Activated naive CD8-positive, alpha-beta T cell (primary cell): ENCODE data around the gene TCAIM.
"Not testable (repeated sequence)": the region's sequence is repeated elsewhere in the genome, so short reads cannot be mapped to it uniquely, and the experiment has no call there.

Source experiments
- H3K27ac Mint-ChIP-seq: one replicate; pipeline ENCODE4 v1.8.0; 2021; ENCODE audit warnings: mixed read lengths
- H3K27me3 Mint-ChIP-seq: one replicate; pipeline ENCODE4 v1.8.0; 2021; ENCODE audit warnings: mixed read lengths
- H3K36me3 Mint-ChIP-seq: one replicate; pipeline ENCODE4 v1.8.0; 2021; ENCODE audit warnings: mixed read lengths
- H3K4me1 Mint-ChIP-seq: one replicate; pipeline ENCODE4 v1.8.0; 2021; ENCODE audit warnings: low read depth, mixed read lengths
- H3K4me3 Mint-ChIP-seq: one replicate; pipeline ENCODE4 v1.8.0; 2021; ENCODE audit warnings: mild to moderate bottlenecking, mixed read lengths
- H3K9me3 Mint-ChIP-seq: one replicate; pipeline ENCODE4 v1.8.0; 2021; ENCODE audit warnings: low read depth, mixed read lengths

TCAIM gene

DNA sequence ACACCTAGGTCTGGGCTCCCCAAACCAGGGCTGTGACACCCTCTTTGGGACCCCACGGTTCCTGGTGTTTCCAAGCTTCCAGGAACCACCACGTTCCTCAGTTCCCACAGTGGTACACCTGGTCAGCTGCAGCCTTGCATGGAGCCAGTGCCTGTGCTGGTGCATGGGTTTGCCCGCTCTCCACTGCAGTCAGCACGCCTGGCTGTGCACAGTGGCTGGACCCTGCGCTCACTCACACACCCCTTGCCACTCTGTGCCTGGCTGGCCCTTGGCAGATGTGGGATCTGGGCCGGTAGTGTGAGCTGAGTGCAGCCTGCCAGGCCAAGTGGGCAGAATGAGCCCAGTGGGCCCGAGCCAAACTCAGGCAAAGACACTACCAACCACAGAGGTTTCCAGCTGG lies 48.8 kb downstream of the TCAIM start:
- peaks cover 4% of the 10 kb centered on the region for H3K9me3 Mint-ChIP-seq
- H3K36me3 Mint-ChIP-seq: peaks cover 3% of the 10 kb centered on the region
- no peaks in the 10 kb centered on the region for H3K27me3 Mint-ChIP-seq
- H3K4me1 Mint-ChIP-seq: no peaks in the 10 kb centered on the region
- no peak overlapping the region for H3K27ac Mint-ChIP-seq
- no peak overlapping the region for H3K4me3 Mint-ChIP-seq

DNA sequence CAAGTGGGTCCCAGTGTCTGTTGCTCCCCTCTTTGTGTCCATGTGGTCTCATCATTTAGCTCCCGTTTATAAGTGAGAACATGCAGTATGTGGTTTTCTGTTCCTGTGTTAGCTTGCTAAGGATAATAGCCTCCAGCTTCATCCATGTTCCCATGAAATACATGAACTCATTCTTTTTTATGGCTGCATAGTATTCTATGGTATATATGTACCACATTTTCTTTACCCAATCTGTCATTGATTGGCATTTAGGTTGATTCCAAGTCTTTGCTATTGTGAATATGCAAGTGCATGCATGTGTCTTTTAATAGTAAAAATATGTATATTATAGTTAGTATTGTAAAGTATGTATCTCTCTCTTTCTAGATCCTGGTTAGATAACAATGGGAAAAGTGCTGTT lies 53.9 kb downstream of the TCAIM start:
- H3K36me3 Mint-ChIP-seq: peaks cover 7% of the 10 kb centered on the region
- H3K27me3 Mint-ChIP-seq: no peaks in the 10 kb centered on the region
- H3K4me3 Mint-ChIP-seq: no peak overlapping the region
- no peaks in the 10 kb centered on the region for H3K4me1 Mint-ChIP-seq
- H3K27ac Mint-ChIP-seq: no peak overlapping the region
- H3K9me3 Mint-ChIP-seq: no peaks in the 10 kb centered on the region

DNA sequence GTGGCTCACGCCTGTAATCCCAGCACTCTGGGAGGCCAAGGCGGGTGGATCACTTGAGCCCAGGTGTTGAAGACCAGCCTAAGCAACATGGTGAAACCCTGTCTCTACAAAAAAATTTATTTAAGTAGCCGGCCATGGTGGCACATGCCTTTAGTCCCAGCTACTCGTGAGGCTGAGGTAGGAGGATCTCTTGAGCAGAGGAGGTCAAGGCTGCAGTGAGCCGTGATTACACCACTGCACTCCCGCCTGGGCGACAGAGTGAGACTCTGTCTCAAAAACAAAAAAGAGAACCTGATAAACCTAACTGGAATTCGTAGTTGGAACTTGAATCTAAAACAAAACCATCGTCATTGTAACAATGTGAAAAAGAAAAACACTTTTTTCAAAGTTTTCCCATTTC lies 57.1 kb downstream of the TCAIM start:
- H3K9me3 Mint-ChIP-seq: no peaks in the 10 kb centered on the region
- H3K36me3 Mint-ChIP-seq: peaks cover 11% of the 10 kb centered on the region
- H3K27me3 Mint-ChIP-seq: no peaks in the 10 kb centered on the region
- H3K4me1 Mint-ChIP-seq: no peaks in the 10 kb centered on the region
- H3K4me3 Mint-ChIP-seq: no peak overlapping the region
- H3K27ac Mint-ChIP-seq: no peak overlapping the region

DNA sequence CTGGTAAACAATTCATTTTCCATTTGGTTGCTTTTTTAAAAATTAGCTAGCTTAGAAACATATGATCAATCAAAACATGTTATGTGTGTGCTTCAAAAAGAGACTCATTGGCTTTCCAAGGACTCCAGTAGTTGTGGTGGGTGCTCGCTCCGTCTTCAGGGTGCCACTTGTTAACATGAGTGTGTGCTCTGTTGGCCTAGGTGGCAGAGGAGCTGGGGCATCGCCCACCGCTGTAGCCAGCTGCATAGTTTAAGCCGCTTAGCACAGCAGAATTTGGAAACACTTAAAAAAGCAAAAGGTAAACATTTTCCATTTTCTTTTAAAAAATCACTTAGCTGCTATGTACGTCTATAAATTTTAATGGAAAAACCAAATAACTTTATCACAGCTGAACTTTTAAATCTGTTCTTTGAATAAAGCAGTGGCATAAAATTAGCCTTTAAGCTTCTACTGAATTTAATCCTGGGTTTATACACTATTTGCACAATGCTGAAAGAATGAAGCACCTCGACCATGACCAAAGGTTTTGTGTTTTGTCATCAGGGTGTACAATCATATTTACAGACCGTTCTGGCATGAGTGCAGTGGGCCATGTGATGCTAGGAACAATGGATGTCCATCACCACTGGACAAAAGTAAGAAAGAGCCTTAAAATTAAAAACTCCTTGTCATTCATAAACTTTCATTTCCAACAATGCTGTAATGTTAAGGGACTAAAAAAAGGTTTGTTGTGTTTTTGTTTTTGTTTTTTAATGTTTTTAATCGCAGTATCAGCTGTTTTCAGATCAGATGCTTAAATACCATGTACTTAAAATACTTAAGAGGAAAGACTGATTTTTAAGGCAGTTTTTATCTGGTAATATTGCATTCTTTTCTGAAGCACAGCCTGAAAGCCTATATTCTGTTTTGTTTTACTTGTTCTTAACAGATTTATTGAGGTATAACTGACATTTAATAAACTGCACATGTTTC lies 57.9 kb downstream of the TCAIM start:
- peaks cover 15% of the 10 kb centered on the region for H3K36me3 Mint-ChIP-seq

DNA sequence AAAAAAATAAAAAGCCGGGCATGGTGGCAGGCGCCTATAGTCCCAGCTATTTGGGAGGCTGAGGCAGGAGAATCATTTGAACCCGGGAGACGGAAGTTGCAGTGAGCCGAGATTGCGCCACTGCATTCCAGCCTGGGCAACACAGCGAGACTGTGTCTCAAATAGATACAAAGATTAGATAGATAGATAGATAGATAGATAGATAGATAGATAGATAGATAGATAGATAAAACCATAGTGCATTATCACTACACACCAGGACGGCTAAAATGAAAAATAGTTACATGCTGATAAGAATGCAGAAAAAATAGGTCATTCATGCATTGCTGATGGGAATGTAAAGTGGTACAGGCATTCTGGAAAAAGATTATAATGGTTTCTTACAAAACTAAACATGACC lies 59.7 kb downstream of the TCAIM start:
- H3K27me3 Mint-ChIP-seq, H3K9me3 Mint-ChIP-seq, H3K4me1 Mint-ChIP-seq, H3K27ac Mint-ChIP-seq, H3K4me3 Mint-ChIP-seq: not testable (repeated sequence)
- H3K36me3 Mint-ChIP-seq: peaks cover 15% of the 10 kb centered on the region

More for the DNA sequence above, 57.9 kb downstream of the TCAIM start:
- no peaks in the 10 kb centered on the region for H3K4me1 Mint-ChIP-seq
- no peaks in the 10 kb centered on the region for H3K27me3 Mint-ChIP-seq
- H3K27ac Mint-ChIP-seq: no peak overlapping the region
- no peaks in the 10 kb centered on the region for H3K9me3 Mint-ChIP-seq
- no peak overlapping the region for H3K4me3 Mint-ChIP-seq

DNA sequence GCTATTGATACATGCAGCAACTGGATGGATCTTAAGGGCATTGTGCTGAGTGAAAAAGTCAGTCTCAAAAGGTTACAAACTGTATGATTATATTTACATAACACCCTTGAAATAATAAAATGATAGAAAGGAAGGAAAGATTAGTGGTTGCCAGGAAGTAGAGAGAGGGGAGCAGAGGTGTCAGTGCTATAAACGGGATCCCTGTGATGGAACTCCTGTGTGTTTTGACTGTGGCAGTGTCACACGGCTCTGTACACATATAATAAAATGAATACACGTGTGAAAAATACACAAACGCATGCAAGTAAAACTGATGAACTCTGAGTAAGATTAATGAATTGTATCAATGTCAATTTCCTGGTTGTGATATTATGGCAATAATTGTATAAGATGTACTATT lies 60.3 kb downstream of the TCAIM start:
- Mint-ChIP-seq H3K27ac (no peak overlapping the region), H3K4me1 (no peaks in the 10 kb centered on the region), H3K36me3 (peaks cover 15% of the 10 kb centered on the region), H3K9me3 (no peaks in the 10 kb centered on the region), H3K4me3 (no peak overlapping the region), H3K27me3 (no peaks in the 10 kb centered on the region)

DNA sequence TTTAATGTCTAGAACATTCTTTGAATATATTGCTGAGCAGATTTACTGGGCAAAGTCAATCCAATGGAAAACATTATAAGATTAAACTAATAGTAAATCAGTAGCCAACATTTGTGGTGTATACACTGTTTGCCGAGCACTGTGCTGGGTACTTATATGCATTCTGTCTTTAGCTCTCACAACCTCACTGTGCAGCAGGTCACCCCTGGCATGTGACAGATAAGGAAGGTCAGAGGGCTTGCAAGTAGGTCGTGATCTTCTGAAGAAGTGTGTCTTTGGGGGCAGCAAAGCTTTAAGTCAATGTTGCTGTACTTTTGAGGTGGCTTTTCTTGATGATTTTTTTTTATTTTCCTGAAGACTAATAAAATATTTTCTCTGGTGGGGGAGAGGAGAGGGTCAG lies 62.2 kb downstream of the TCAIM start:
- Mint-ChIP-seq H3K36me3 (peaks cover 15% of the 10 kb centered on the region), H3K9me3 (no peaks in the 10 kb centered on the region), H3K4me1 (no peaks in the 10 kb centered on the region), H3K4me3 (no peak overlapping the region), H3K27me3 (no peaks in the 10 kb centered on the region), H3K27ac (no peak overlapping the region)

DNA sequence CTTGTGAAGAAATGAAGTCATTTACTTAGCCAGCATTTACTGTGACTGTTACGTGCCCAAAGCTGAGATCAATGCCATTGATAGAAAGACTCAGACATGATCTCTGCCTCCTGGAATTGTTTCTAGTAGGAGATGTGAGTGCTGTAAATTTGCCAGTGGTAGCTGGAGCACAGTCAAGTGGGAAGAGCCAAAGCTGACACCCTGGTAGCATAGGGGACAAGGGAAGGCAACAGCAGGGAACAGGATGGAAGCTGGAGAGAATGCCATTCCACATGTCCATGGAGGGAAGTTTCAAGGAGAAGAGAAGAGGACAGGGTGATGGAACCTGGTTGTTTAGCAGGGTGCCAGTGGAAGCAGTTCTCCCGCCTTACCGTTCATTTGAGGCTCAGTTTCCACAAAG lies 64.0 kb downstream of the TCAIM start:
- no peaks in the 10 kb centered on the region for H3K4me1 Mint-ChIP-seq
- no peaks in the 10 kb centered on the region for H3K9me3 Mint-ChIP-seq
- no peak overlapping the region for H3K27ac Mint-ChIP-seq
- no peaks in the 10 kb centered on the region for H3K27me3 Mint-ChIP-seq
- peaks cover 11% of the 10 kb centered on the region for H3K36me3 Mint-ChIP-seq
- no peak overlapping the region for H3K4me3 Mint-ChIP-seq

DNA sequence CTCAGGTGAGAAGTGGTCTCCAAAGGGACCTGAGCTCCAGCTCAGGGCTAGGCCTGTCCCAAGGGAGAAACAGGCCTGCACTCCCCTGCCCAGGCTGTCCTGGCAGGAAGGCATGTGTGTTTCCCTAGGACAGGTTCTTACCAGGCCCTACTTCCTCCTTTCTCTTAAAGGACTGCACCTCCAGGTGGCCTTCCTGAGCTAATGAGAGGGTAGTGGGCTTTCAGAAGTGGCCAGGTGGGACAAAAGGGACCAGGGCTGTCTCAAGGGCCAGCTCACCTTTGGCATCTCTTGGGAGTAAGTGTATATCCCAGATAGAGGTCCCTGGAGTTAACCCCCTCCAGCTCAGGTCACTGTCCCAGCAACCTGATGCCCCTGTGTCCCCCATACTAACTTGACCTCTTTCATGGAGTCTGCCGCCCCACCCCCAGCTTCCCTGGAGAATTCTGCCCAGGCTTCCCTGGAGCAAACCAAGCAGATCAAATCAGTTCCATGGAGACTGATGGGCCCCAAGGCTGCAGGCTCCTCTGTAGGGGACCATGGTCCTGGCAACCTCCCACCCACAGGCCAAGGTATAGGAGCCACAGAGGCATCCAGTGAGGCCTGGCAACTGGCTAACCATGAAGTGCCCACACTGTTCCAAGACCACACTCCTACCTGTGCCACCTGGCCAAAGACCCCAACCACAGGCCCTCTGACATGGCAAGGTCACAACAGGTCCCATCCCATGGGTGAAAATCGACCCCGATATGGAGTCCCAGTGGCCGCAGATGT lies 71.3 kb downstream of the TCAIM start:
- Mint-ChIP-seq H3K9me3 (no peaks in the 10 kb centered on the region), H3K4me3 (no peak overlapping the region), H3K36me3 (peaks cover 3% of the 10 kb centered on the region), H3K4me1 (peaks cover 2% of the 10 kb centered on the region), H3K27me3 (no peaks in the 10 kb centered on the region), H3K27ac (no peak overlapping the region)

DNA sequence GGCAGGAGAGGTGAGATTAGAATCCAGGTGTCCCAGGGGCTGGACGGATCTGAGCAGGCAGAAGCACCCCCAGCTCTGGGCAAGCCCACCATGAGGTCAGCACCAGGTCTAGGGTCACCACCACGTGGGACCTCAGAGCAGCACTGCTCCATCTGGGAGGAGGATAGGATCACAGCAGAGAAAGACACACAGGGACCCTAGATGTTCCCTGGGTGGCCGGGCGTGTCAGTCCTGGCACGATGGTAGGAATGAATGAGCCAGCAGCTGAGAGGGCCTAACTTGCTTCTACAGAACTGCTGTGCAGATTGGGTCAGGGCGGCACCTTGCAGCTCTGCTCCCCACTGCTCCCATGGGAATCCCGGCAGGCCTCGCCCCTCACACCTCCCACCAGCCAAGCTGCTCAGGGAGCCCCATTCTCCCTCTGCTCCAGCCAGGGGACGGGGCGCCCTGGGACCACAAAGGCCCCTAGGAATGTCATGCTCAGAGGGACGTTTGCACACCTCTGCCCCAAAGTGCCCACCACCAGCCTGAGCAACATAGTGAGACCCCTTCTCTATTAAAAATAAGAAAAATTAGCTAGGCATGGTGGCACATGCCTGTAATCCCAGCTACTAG lies 72.6 kb downstream of the TCAIM start:
- peaks cover 3% of the 10 kb centered on the region for H3K36me3 Mint-ChIP-seq
- H3K4me1 Mint-ChIP-seq: peaks cover 2% of the 10 kb centered on the region
- no peaks in the 10 kb centered on the region for H3K9me3 Mint-ChIP-seq
- H3K4me3 Mint-ChIP-seq: no peak overlapping the region
- H3K27me3 Mint-ChIP-seq: no peaks in the 10 kb centered on the region
- no peak overlapping the region for H3K27ac Mint-ChIP-seq

DNA sequence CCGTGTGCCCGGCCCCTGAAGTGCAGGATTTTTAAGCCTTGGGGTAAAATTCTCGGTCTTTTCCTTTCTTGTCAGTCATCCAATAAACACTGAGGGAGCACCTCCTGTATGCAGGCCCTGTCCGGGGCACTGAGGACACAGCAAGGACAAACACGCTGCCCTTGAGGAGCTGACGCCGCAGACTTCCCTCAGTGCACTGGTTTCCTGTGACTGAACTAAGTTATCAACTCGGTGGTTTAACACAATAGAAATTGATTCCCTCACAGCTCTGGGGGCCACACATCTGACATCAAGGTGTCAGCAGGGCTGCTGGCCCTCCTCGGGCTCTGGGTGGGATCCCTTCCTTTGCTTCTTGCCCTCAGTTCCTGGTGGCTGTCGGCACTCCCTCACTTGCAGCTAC lies 73.8 kb downstream of the TCAIM start:
- Mint-ChIP-seq H3K27me3 (no peaks in the 10 kb centered on the region), H3K4me3 (no peak overlapping the region), H3K4me1 (peaks cover 2% of the 10 kb centered on the region), H3K36me3 (peaks cover 3% of the 10 kb centered on the region), H3K27ac (no peak overlapping the region), H3K9me3 (no peaks in the 10 kb centered on the region)

DNA sequence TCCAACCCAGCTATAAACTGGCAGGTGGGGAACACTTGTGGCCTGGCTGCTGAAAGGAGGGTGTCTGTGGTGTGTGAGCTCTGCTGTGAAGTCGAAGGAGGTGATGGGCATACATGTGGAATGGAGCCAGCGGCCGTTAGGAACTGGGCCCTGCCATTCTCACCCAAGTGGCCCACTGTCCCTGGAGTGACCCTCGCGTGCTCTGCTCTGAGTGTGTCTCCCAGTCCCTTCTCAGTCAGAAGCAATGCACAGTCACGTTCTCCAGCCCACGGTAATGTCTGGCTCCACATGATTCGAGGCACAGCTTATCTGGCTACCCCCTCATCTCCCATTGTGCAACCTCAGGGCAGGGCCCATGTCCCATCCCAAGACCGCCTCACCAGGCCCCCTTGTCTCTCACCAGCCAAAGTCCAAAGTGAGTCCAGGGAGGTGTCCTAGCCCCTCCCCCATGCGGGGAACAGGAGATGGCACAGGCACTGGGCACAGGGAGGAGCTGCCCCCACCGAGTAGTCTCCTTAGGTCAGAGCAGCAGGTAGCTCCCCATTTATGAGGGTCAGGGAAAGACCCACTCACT lies 76.0 kb downstream of the TCAIM start:
- Mint-ChIP-seq H3K27ac (no peak overlapping the region), H3K36me3 (no peaks in the 10 kb centered on the region), H3K27me3 (no peaks in the 10 kb centered on the region), H3K4me3 (no peak overlapping the region), H3K9me3 (no peaks in the 10 kb centered on the region), H3K4me1 (peaks cover 2% of the 10 kb centered on the region)

DNA sequence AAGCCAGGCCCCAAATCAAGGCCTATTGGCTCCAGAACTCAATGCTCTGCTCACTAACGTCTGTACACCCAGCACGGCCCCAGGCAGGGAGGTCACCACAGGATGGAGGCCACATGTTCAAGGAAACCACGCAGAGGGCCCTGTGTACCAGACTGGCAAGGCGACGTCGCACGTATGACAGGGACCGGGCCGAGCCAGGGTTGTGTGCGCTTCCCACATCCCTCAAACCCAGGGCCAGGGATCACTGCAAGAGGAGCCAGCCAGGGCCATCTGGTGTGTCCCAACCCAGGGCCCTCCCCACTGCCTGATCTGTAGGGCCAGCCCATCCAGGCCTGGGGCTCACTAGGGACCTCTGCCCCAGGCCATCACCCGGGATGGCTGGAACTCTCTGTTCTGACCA lies 76.9 kb downstream of the TCAIM start:
- Mint-ChIP-seq H3K4me3 (no peak overlapping the region), H3K27me3 (no peaks in the 10 kb centered on the region), H3K27ac (no peak overlapping the region), H3K9me3 (no peaks in the 10 kb centered on the region), H3K4me1 (peaks cover 2% of the 10 kb centered on the region), H3K36me3 (no peaks in the 10 kb centered on the region)

DNA sequence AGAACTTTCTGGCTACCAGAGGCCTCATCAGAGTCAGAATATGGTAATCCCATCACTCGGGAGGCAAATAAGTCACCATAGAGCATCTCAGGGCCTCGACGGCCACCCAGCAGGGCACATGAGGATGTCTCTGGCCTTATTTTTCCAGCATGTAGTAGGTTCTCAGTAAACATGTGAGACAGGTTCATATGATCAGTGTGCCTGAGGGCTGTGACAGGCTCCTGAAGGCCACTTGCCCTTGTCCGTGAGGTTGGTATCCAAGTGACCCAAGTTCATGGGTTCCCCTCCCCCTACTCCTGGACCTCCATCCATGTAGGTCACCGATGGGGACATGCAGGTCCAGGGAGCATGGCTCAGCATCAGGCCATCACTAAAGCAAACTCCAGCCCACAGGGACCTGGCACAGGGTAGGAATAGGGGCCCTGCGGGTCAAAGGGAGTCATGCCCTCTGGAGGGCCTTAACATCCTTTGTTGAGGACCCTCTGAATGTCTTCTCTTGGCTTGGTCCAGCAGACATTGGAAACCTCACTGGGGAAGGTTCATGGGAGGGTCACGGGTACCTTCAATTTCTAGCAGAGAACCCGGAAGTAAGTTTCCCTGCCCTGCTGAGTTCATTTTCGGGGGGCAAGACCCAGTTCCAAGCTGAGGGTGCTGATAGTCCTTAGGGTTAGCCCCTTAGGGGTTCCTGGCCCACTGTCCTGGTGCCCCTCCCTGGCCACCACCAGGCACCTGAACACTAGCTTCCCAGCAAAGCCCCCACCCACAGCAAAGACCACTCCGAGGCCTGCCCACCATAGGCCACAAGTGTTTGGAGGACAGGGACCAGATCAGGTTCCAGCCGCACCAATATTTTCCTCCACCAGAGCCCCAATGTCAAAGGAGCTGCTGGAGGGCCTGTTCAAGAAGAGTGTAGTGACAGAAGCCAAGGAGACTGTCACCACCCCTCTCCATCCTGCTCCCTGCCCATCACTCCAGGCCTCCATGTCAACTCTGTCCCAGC lies 77.8 kb downstream of the TCAIM start:
- H3K36me3 Mint-ChIP-seq: no peaks in the 10 kb centered on the region
- H3K27ac Mint-ChIP-seq: no peak overlapping the region
- H3K4me1 Mint-ChIP-seq: peaks cover 2% of the 10 kb centered on the region
- H3K27me3 Mint-ChIP-seq: no peaks in the 10 kb centered on the region
- H3K4me3 Mint-ChIP-seq: no peak overlapping the region
- H3K9me3 Mint-ChIP-seq: no peaks in the 10 kb centered on the region
